ENCODE results near the gene LCOR.

The LCOR gene

GRCh38 chr10:96991313-96991841 lies 159.3 kb downstream of the LCOR start:
- DNase-seq, result no peak

DNA sequence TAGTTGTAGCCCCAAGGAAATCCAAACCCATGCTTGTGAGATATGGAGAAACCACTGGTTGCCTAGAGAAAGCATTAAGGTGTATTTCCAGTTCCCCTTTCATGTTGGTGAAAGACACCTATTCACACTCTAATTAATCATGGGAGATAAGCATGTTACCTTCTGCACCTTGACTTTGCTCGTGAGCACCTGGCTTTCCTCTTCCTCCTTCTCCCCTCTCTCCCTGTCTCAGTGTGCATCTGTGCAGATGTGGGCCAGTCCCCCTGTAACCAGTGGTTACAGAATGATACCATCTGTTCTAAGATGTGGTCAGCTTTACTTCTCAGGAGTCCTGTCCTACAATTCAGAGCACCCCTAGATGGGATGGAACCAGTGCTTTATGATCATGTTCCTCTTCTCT lies 160.6 kb downstream of the LCOR start:
- no peak for DNase-seq

- no peak for DNase-seq
Observed at GRCh38 chr10:96995851-96996250, 163.8 kb downstream of the LCOR start.

DNA sequence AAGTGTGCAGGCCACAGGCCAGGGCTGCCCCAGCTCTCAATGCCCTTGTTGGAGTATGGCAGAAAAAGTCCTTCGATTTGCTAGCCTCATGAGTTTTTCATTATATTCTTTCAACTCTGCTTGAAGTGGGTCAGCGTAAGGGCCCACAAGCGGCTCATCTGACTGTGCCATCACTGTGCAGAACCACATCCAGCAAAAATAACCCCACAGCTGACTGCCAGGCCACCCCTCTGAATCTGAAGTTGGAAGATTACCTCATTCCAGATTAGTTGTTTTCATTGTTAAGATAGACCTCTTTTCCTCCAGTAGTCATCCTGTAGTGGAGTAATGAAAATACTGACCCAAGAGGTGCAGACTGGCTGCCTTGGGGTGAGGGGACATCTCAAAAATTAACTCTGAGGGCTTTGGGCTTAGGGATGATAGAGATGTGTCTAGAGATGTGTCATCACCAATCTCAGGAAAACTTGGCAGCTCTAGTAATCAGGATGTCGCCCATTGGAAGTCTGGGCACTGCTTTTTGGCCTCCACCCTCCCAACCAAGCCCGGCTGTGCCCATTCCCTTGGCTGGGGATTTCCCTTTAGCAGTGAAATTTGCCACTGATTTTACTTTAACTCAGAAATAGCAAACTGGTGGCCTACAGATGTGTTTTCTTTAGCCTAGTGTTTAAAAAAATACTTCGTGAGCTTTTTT lies 164.3 kb downstream of the LCOR start:
- DNase-seq, result no peak

- no peak for DNase-seq
Observed at GRCh38 chr10:96998329-96998888, 166.3 kb downstream of the LCOR start.

GRCh38 chr10:96999337-96999736 lies 167.2 kb downstream of the LCOR start:
- no peak for DNase-seq

DNA sequence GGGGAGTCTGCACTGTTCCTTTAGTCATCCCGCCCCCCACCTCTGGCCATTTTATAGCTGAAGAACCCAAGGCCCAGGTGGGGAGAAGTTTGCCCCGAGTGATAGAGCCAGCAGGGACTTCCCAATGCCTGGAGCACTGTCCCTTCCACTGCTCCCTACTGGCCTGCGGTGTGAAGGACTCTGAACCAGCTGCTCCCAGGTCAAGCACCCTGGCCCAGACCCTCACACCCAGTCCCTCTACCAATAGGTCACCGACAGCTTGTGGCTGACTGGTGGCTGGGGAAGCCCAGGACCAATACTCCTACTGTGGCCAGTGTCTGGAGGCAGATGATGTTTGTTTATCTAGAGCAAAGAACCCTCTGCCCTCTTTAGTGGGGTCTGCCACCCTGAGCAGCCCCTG lies 167.9 kb downstream of the LCOR start:
- no peak for DNase-seq

- no peak for DNase-seq
Observed at GRCh38 chr10:97000487-97001182, 168.5 kb downstream of the LCOR start.

- no peak for DNase-seq
Observed at GRCh38 chr10:97001183-97001991, 169.3 kb downstream of the LCOR start.

DNA sequence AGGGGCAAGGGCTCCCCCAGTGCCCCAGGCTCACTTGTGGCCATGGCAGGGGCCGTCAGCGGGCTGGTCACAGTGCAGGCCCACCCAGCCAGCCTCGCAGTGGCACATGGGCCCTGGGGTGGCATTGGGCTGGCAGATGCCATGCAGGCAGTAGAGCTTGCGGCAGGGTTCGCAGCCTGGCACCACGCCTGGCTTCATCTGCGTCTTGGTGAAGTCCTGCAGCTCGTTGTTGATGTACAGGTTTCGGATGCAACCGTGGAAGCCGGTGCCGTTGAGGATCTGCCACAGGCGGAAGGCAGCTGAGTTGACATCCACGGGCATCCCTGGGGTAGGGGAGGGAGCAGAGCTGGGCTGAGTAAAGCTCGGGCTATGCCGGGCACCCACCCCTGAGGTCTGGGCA lies 170.6 kb downstream of the LCOR start:
- DNase-seq, result no peak

- no peak for DNase-seq
Observed at GRCh38 chr10:97003151-97003803, 171.2 kb downstream of the LCOR start.

- no peak for DNase-seq
Observed at GRCh38 chr10:97003804-97004201, 171.7 kb downstream of the LCOR start.

GRCh38 chr10:97004591-97004990 lies 172.5 kb downstream of the LCOR start:
- DNase-seq, result no peak

- no peak for DNase-seq
Observed at GRCh38 chr10:97005349-97005748, 173.3 kb downstream of the LCOR start.

DNA sequence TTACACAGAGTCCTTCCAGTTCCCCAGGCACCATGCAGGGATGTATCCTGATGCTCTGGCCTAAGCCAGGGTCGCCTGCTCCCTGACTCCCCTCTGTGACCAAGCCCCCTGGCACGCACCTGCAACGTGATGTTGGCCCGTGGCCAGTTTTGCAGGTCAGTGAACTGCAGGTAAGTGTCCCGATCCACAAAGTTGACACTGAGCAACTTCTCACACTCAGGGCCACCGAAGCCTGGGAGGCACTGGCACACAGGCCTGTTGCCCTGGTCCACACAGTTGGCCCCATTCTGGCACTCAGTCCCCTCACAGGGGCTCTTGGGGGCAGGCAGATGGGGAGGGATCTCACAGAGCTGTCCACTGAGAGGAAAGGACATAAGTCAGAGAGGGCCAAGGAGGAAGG lies 174.3 kb downstream of the LCOR start:
- DNase-seq, result no peak

- DNase-seq, result no peak
Observed at GRCh38 chr10:97007417-97007816, 175.3 kb downstream of the LCOR start.

GRCh38 chr10:97010695-97011206 lies 178.7 kb downstream of the LCOR start:
- DNase-seq, result no peak

DNA sequence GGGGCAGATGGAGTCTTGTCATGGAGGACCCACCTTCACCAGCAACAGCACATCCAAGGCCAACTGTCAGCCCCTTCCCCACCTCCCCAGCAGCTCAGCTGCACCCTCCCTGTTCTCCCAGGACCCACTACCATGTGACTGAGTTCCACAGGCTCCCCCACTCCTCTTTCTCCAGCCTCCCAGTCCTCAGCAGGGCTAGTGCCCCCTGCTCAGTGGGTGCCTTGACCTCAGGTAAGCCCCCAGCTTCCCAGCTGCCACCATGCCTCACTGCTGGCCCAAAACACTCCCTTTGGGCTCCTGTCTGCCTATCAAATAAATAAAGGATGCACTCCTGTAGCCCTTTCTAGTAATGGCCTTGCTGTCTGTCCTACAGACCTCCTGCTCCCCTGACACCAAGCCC lies 179.3 kb downstream of the LCOR start:
- DNase-seq, result no peak

GRCh38 chr10:97012470-97012869 lies 180.4 kb downstream of the LCOR start:
- DNase-seq, result no peak

GRCh38 chr10:97013568-97013967 lies 181.5 kb downstream of the LCOR start:
- DNase-seq, result no peak

DNA sequence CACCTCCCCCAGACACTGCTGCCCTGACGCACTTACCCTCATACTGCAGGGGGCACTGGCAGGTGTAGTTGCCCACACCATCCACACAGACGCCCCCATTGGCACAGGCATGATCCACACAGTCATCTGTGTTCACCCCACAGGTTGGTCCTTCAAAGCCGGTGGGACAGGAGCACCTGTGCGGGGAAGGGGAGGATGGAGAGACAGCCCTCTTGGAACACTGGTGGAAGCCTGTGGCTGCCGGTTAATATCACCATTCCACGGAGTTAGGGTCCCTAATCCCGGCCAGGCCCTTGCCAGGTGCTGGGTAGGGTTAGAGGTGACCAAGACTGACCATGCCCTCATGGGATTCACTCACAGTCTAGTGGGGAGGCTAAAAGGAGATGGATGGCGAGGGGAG lies 181.9 kb downstream of the LCOR start:
- DNase-seq, result no peak

- no peak for DNase-seq
Observed at GRCh38 chr10:97015240-97015639, 183.1 kb downstream of the LCOR start.
